ENCODE data around the gene GOLT1B.

GOLT1B gene

DNA sequence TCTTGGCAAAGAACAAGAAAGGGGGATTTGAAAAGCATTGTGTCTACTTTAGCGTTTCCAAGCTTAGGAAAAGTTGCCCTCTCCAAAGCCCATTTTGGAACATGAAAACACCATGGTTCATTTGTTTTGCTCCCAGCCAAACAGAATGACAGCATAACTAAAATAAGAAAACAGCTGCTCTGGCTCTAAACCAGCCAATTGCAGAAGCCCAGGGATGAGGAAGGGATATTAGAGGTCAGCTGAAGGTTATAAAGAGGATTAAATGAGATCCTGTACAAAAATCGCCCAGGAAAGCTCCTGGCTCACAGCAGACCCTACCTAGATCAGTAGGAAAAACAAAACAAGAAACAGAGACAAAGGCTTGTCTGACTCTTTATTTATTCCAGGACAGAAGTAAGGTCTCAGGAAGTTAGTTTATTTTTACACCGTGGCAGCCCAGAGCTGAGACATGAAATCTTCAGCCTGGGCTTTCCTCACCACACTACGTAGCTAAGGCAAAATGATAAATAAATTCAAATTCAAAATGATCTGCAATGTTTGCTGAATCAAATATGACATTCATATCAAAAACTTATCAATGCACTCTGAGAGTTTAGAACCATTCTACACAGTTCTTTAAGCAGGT lies 50.4 kb downstream of the GOLT1B start:
- no peak for FAIRE-seq
- DNase-seq (ENCODE audit: insufficient read length) = no peak

DNA sequence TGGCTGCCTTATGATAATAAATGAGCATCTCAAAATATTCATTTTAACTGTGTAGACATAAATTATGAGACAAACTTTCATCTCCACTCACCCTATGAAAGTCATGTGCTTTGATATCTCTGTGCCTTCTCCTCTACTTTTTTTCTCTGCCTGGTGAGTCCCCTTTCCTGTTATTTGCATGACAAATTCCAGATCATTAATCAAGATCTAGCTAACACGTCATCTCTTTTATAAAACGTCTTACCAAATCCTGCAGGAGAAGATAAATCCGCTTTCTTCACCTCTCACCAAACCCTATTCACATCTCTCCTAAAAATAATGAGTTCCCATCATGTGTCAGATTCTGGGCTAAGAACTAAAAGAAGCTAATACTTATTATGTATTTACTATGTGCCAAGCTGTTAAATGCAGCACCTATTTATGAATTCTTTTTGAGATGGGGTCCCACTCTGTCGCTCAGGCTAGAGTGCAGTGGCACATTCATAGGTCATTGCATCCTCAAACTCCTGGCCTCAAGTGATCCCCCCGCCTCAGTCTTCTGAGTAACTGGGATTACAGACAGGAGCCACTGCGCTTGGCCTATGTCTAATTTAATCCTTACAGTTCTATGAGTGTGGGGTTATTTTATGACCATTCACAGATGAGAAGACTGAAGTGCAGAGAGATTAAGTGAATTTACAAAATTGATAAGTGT lies 51.2 kb downstream of the GOLT1B start:
- DNase-seq (ENCODE audit: insufficient read length) = no peak
- TF ChIP-seq POLR2AphosphoS5 (IDR thresholded peaks at IDR 0.05; ENCODE audit: low read depth, low read length) (no peak), POLR2A (IDR thresholded peaks at IDR 0.05; ENCODE audit: low read depth, low read length) (no peak), TAF1 (IDR thresholded peaks at IDR 0.05; ENCODE audit: borderline replicate concordance, low read depth, low read length) (no peak)
- FAIRE-seq = no peak

More for the DNA sequence above, 50.4 kb downstream of the GOLT1B start:
- TF ChIP-seq POLR2A (IDR thresholded peaks at IDR 0.05; ENCODE audit: low read depth, low read length) (no peak), POLR2AphosphoS5 (IDR thresholded peaks at IDR 0.05; ENCODE audit: low read depth, low read length) (no peak), TAF1 (IDR thresholded peaks at IDR 0.05; ENCODE audit: borderline replicate concordance, low read depth, low read length) (no peak)

DNA sequence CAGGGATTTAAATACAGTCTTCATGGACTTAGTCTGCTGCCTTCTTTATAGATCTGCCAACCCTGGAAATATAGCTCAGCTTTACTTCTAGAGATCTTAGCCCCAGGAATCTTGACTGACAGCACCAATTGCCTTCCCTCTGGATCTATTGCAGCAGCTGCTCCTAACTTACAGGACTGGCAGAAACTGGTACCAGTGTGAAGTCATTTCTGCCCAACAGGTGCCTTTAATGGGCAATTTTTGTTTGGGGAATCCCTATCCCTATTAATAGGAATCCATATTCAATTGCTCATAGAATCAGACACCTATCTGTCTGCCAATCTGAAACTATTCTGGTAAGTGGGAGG lies 51.7 kb downstream of the GOLT1B start:
- TF ChIP-seq POLR2AphosphoS5 (IDR thresholded peaks at IDR 0.05; ENCODE audit: low read depth, low read length) (no peak), TAF1 (IDR thresholded peaks at IDR 0.05; ENCODE audit: borderline replicate concordance, low read depth, low read length) (no peak), POLR2A (IDR thresholded peaks at IDR 0.05; ENCODE audit: low read depth, low read length) (no peak)
- no peak for DNase-seq (ENCODE audit: insufficient read length)
- no peak for FAIRE-seq

DNA sequence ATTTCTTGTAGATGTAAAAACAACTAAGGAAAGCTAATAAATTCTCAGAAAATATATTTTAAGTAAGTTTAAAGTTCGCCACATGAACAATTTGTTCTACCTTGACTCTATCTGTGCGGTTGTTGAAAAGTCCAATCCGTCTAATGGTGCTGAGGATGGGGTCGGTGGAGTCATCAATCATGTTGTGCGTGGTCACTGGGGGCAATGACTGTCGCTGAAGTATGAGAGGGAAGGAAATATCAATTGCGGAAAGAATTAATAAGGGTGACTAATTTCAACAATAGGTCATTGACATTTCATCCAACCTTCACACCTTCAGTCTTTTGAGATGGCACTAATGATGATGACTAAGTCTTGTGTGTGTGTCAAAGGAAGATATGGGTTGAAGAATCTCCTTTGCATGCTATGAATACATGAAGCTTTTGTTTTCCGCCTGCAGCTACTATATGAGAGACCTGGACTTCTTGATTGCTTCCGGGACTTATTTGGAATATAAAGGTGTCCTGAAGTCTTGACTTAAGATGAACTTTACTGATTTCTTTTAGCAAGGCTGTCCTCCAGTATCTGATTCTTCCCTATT lies 56.6 kb downstream of the GOLT1B start:
- FAIRE-seq (no peak), DNase-seq (ENCODE audit: insufficient read length) (no peak)
- TF ChIP-seq POLR2AphosphoS5 (IDR thresholded peaks at IDR 0.05; ENCODE audit: low read depth, low read length) (no peak), TAF1 (IDR thresholded peaks at IDR 0.05; ENCODE audit: borderline replicate concordance, low read depth, low read length) (no peak), POLR2A (IDR thresholded peaks at IDR 0.05; ENCODE audit: low read depth, low read length) (no peak)

DNA sequence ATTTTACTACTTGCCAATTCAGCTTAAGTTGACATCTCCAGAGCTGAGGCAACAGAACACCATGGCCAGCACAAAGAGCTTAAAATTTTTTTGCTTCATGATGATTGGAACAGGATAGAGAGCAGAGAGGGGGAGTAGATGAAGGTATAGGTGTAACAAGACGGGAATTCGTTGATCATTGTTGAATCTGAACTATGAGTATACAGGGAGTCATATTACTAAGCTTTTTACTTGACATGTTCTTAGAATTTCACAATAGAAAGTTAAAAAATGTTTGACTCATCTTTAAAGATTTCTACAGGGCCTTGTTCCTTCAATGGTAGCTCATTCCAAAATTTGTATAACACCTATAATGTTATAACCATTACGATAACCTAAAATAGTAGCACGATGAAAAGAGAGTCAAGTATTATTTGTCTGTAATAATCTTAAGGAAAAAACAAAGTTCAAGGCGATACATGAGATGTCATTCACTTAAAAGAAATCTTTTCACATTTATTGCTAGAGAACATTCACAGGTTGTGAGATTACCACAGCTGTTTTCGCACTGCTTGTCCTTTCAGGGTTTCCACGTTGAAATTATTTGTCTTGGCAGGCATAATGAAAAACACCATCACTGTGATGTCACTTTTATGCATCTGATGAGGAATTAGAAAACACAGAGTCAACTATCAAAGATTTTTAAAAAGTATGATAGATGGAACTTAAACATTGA lies 58.4 kb downstream of the GOLT1B start:
- DNase-seq (ENCODE audit: insufficient read length) (no peak), FAIRE-seq (no peak)
- no peak for TF ChIP-seq POLR2A (IDR thresholded peaks at IDR 0.05; ENCODE audit: low read depth, low read length)
- TF ChIP-seq TAF1 (IDR thresholded peaks at IDR 0.05; ENCODE audit: borderline replicate concordance, low read depth, low read length) = no peak
- no peak for TF ChIP-seq POLR2AphosphoS5 (IDR thresholded peaks at IDR 0.05; ENCODE audit: low read depth, low read length)

DNA sequence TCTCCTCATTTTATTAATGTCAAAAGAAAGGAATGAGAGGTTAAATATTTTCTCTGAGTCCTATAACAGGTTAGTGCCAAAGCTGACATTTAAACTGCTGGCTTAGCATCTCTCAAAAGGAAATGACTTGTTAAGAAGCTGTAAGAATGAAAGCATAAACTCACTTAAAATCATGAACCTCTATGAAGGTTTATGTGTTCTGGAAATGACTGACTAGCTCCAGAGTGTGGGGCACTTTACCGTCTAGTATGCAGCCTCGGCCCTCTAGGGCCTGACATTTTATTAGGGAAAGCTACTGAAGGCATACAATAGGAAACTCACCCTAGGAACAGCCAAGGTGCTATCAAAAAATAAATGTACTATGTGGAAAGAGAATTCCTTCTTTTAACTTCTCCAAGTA lies 59.6 kb downstream of the GOLT1B start:
- TF ChIP-seq TAF1 (IDR thresholded peaks at IDR 0.05; ENCODE audit: borderline replicate concordance, low read depth, low read length) = no peak
- TF ChIP-seq POLR2AphosphoS5 (IDR thresholded peaks at IDR 0.05; ENCODE audit: low read depth, low read length) = no peak
- no peak for TF ChIP-seq POLR2A (IDR thresholded peaks at IDR 0.05; ENCODE audit: low read depth, low read length)
- DNase-seq (ENCODE audit: insufficient read length) = no peak
- FAIRE-seq = no peak

DNA sequence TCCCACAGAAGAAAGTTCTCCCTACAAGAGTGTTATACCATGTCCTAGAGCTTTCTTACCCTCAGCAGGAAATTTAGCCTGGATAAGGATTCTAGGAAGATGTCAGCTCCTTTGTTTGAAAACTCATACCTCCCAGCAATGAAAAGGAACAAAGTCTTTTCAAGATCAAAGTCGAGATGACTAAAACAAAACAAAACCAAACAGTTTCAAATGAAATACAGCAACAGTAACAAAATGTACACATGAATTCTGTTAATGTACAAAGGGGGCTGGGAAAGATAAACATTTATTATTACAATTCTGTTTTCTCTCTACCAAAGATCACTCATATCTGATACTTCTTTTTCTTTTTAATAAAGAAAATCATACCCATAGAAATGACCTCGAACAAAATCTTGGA lies 61.3 kb downstream of the GOLT1B start:
- FAIRE-seq = no peak
- no peak for TF ChIP-seq POLR2AphosphoS5 (IDR thresholded peaks at IDR 0.05; ENCODE audit: low read depth, low read length)
- no peak for TF ChIP-seq TAF1 (IDR thresholded peaks at IDR 0.05; ENCODE audit: borderline replicate concordance, low read depth, low read length)
- no peak for TF ChIP-seq POLR2A (IDR thresholded peaks at IDR 0.05; ENCODE audit: low read depth, low read length)
- DNase-seq (ENCODE audit: insufficient read length) = no peak

DNA sequence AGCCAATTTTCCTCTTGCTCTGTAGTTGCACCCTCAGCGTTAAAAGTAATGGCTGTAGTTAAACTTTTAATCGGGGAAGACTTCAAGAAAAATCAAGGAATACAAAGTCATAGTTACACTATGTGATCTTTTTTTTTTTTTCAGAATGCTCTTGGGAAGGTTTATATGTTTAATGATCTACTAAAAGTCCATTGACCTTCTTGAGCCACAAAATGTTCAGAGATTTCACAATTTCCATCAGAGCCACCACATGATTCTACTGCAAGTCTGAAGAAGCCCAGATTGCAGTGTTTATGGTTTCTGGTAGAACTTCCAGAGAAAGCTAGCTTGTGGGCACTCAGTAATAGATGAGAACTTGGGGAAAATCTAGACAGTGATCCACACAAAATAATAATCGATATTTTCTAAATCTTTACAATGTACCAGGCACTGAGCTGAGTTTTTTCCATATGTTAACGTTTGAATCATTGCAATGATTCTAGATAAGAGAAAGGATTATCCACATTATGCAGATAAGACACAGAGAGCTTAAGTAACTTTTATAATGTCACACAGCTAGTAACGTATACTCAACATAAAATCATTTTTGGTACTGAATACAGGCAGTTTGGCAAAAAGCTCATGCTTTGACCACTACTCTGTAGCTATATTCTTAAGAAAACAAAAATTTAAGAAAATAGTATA lies 64.8 kb downstream of the GOLT1B start:
- TF ChIP-seq TAF1 (IDR thresholded peaks at IDR 0.05; ENCODE audit: borderline replicate concordance, low read depth, low read length) = no peak
- no peak for TF ChIP-seq POLR2A (IDR thresholded peaks at IDR 0.05; ENCODE audit: low read depth, low read length)
- TF ChIP-seq POLR2AphosphoS5 (IDR thresholded peaks at IDR 0.05; ENCODE audit: low read depth, low read length) = no peak

DNA sequence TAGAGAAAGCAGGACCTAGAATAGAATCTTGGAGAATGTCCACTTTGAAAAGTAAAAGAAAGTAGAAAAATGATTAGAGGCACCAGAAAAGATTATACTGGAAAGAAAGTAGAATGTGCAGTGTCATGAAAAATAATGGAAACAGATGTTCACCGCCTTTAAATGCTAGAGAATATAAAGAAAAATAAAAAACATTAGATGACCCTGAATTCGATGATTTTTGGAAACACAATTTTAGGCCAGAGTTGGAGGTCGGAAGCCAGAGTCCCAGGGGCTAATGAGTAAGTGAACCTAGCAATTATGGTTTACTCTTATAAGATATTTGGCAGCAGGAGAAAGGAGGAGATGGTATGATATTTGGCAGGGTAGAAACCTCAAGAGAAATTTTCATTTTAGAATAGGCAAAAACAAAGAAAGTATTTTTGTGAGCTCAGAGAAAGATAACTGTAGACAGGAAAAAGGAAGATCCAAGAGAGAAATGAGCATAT lies 65.4 kb downstream of the GOLT1B start:
- no peak for TF ChIP-seq POLR2A (IDR thresholded peaks at IDR 0.05; ENCODE audit: low read depth, low read length)
- no peak for TF ChIP-seq TAF1 (IDR thresholded peaks at IDR 0.05; ENCODE audit: borderline replicate concordance, low read depth, low read length)
- TF ChIP-seq POLR2AphosphoS5 (IDR thresholded peaks at IDR 0.05; ENCODE audit: low read depth, low read length) = no peak
- FAIRE-seq (no peak), DNase-seq (ENCODE audit: insufficient read length) (no peak)

More for the DNA sequence above, 64.8 kb downstream of the GOLT1B start:
- FAIRE-seq (no peak), DNase-seq (ENCODE audit: insufficient read length) (no peak)

Data from GM12892 (cell line).